CD8-positive, alpha-beta memory T cell (primary cell): ENCODE measurements around the gene CCK. TPM values are rescaled to one million over a fixed set of nuclear protein-coding genes. Genes with fewer than 3 reads are reported as not detected.

Source experiments
- CTCF ChIA-PET: fragments of 350-600 bp; sonication (Branson Sonifier 250); formaldehyde crosslinking; loops from one replicate; lab custom pipeline; 2021; ENCODE audit warnings: antibody characterized with exemption; lab: Charles Lee
- POLR2A ChIA-PET: fragments of 350-600 bp; sonication (Branson Sonifier 250); formaldehyde crosslinking; loops from one replicate; lab custom pipeline; 2021; ENCODE audit warnings: antibody characterized with exemption; lab: Charles Lee
- DNase-seq, 5 donors: peaks; one replicate each; pipeline versions ENCODE4 v3.0.0 to v3.0.0-alpha.2; 2020 to 2022; ENCODE audit warnings: mixed read lengths in 1 of 5
- H3K27ac ChIP-seq: one replicate; pipeline ENCODE4 v1.7.0; 2013; ENCODE audit warnings: low read depth, mild to moderate bottlenecking, low read length, moderate library complexity
- H3K27me3 ChIP-seq: 2 replicates; pipeline ENCODE4 v1.7.0; 2013; ENCODE audit warnings: low read length, mild to moderate bottlenecking; ENCODE audit not compliant: insufficient read depth, poor library complexity, severe bottlenecking
- H3K36me3 ChIP-seq: 2 replicates; pipeline ENCODE4 v1.7.0; 2013; ENCODE audit warnings: mild to moderate bottlenecking, low read length, moderate library complexity; ENCODE audit not compliant: insufficient read depth
- H3K4me1 ChIP-seq: 2 replicates; pipeline ENCODE4 v1.7.0; 2013; ENCODE audit warnings: mild to moderate bottlenecking, low read length, moderate library complexity; ENCODE audit not compliant: insufficient read depth
- H3K4me3 ChIP-seq: 2 replicates; pipeline ENCODE4 v1.7.0; 2013; ENCODE audit warnings: mild to moderate bottlenecking, low read length
- H3K9me3 ChIP-seq: 2 replicates; pipeline ENCODE4 v1.7.0; 2013; ENCODE audit warnings: mild to moderate bottlenecking, low read length
- H3K27ac Mint-ChIP-seq, 8 donors: one replicate each; pipeline ENCODE4 v1.8.0; 2020 to 2021; ENCODE audit warnings: mixed read lengths in 8 of 8, mild to moderate bottlenecking in 6 of 8, inconsistent platforms in 3 of 8, moderate library complexity in 3 of 8
- H3K27me3 Mint-ChIP-seq, 2 donors: one replicate each; pipeline ENCODE4 v1.8.0; 2020 to 2021; ENCODE audit warnings: mixed read lengths in 2 of 2, mild to moderate bottlenecking in 1 of 2, moderate library complexity in 1 of 2
- H3K36me3 Mint-ChIP-seq, 3 donors: one replicate each; pipeline ENCODE4 v1.8.0; 2020 to 2021; ENCODE audit warnings: mixed read lengths in 3 of 3, inconsistent platforms in 1 of 3, mild to moderate bottlenecking in 1 of 3
- H3K4me1 Mint-ChIP-seq, 3 donors: one replicate each; pipeline ENCODE4 v1.8.0; 2020 to 2021; ENCODE audit warnings: mixed read lengths in 3 of 3, inconsistent platforms in 1 of 3, mild to moderate bottlenecking in 1 of 3
- H3K4me3 Mint-ChIP-seq, 7 donors: one replicate each; pipeline ENCODE4 v1.8.0; 2020 to 2021; ENCODE audit warnings: mixed read lengths in 7 of 7, mild to moderate bottlenecking in 6 of 7, moderate library complexity in 4 of 7, inconsistent platforms in 2 of 7
- H3K9me3 Mint-ChIP-seq, 5 donors: one replicate each; pipeline ENCODE4 v1.8.0; 2020 to 2022; ENCODE audit warnings: mixed read lengths in 5 of 5, mild to moderate bottlenecking in 3 of 5, moderate library complexity in 2 of 5, inconsistent platforms in 1 of 5
- polyA plus RNA-seq: library from polyadenylated mRNA; unstranded; fragments of 300-500 nt; fragmentation: Illumina TruSeq; gene quantifications from one replicate; pipeline ENCODE4 v1.2.3, GENCODE V29; 2021
- total RNA-seq, 2 experiments: library from RNA; stranded (reverse); gene quantifications; one replicate each; pipeline ENCODE4 v1.2.3, GENCODE V29; 2021

Gene CCK
- total and polyA plus RNA-seq, 3 experiments from 2014 or later = not detected

DNA sequence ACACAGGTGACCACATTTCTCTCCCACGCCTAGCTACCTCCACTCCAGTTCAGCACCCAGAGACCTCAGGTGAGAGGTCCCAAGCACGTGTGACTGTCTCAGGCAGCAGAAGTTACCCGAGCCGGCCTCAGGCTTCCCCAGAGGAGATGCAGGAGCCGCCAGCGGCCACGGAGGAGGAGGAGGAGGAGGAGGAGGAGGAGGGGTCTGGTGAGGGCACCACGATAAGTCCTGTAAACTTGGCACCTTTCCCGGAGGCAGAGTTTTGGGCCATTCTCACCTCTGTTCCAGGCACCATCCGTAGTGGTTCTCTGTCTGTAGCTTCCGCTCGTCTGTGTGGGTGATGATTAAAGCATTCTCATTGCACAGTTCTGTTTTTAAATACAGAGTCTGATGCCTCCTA, 56.1 kb downstream of the CCK start:
- H3K27me3 ChIP-seq = no peaks in the 10 kb centered on the region
- ChIA-PET POLR2A (no interaction called here), CTCF (interaction anchor here (1.0 to 1.6 kb wide), 3 partner anchors 19 to 110 kb away, joined by 3 to 9 read pairs (median 4); no protein-coding TSS in a partner anchor)
- Mint-ChIP-seq H3K27me3 (no peaks in the 10 kb centered on the region), H3K9me3 (no peaks in the 10 kb centered on the region), H3K27ac (peak overlapping the region in 1 of 8 donors; percentile 71), H3K4me1 (peaks cover 23 to 32% (median 29%) of the 10 kb centered on the region in 3 donors), H3K36me3 (peaks cover 13 to 58% (median 26%) of the 10 kb centered on the region in 3 donors), H3K4me3 (no peak overlapping the region)
- no peaks in the 10 kb centered on the region for H3K9me3 ChIP-seq
- DNase-seq = no peak
- peaks cover 22% of the 10 kb centered on the region for H3K4me1 ChIP-seq
- peaks cover 6% of the 10 kb centered on the region for H3K36me3 ChIP-seq
- no peak overlapping the region for H3K27ac ChIP-seq
- no peak overlapping the region for H3K4me3 ChIP-seq

Other genes starting within 250 kb of the CCK start
- 10 to 100 TPM; 19.7 to 20.0 TPM for gene TRAK1, start 174.8 kb downstream of the CCK start, total RNA-seq
- gene TRAK1, start 174.8 kb downstream of the CCK start, polyA plus RNA-seq = 10.4 TPM
- not detected for gene LYZL4, start 144.4 kb upstream of the CCK start, total RNA-seq
- gene LYZL4, start 144.4 kb upstream of the CCK start, polyA plus RNA-seq = not detected
- gene VIPR1, start 236.5 kb upstream of the CCK start, total RNA-seq = 1 to 10 TPM; 5.4 to 5.9 TPM
- 12.7 TPM for gene VIPR1, start 236.5 kb upstream of the CCK start, polyA plus RNA-seq